HL-60/S4 treated with retinoic acid at 250 ng/mL for 4 days and 3 days (cell line): ENCODE data around the gene PSMA1.
"Not testable (repeated sequence)": the region's sequence is repeated elsewhere in the genome, so short reads cannot be mapped to it uniquely, and the experiment has no call there.

Source experiments
- in situ Hi-C: fragments of 300-500 bp; cut with MboI; formaldehyde crosslinking; loops from 2 replicates; pipeline ENCODE4 v1.7.0; 2022; ENCODE audit warnings: low sequenced_read_pairs

The PSMA1 gene

GRCh38 chr11:14519917-14520746 lies at the start of gene PSMA1:
Gene PSMA1 (minus strand): TSS chr11:14520386. CDS start chr11:14520299, 87 bp downstream.
- in situ Hi-C loops, result no loop called here

- in situ Hi-C loops, result not testable (repeated sequence)
Measured at GRCh38 chr11:14569516-14569915, 49.3 kb upstream of the PSMA1 start.

GRCh38 chr11:14567064-14567651 lies 47.0 kb upstream of the PSMA1 start:
- in situ Hi-C loops, result no loop called here

- in situ Hi-C loops, result no loop called here
Measured at GRCh38 chr11:14566331-14567063, 46.3 kb upstream of the PSMA1 start.

GRCh38 chr11:14565845-14566244 lies 45.7 kb upstream of the PSMA1 start:
- in situ Hi-C loops, result no loop called here

- in situ Hi-C loops, result no loop called here
Measured at GRCh38 chr11:14555818-14556217, 35.6 kb upstream of the PSMA1 start.

GRCh38 chr11:14554959-14555358 lies 34.8 kb upstream of the PSMA1 start:
- in situ Hi-C loops, result no loop called here

- in situ Hi-C loops, result no loop called here
Measured at GRCh38 chr11:14552089-14552488, 31.9 kb upstream of the PSMA1 start.

- in situ Hi-C loops, result no loop called here
Measured at GRCh38 chr11:14551380-14551779, 31.2 kb upstream of the PSMA1 start.

GRCh38 chr11:14549891-14550290 lies 29.7 kb upstream of the PSMA1 start:
- in situ Hi-C loops, result loop anchor here (25.0 kb wide), 1 partner anchor 362 kb away; no protein-coding TSS in a partner anchor

- in situ Hi-C loops, result loop anchor here (25.0 kb wide), 1 partner anchor 365 kb away; no protein-coding TSS in a partner anchor
Measured at GRCh38 chr11:14547440-14547839, 27.3 kb upstream of the PSMA1 start.

- in situ Hi-C loops, result loop anchor here (25.0 kb wide), 1 partner anchor 366 kb away; no protein-coding TSS in a partner anchor
Measured at GRCh38 chr11:14546672-14547071, 26.5 kb upstream of the PSMA1 start.

GRCh38 chr11:14544611-14545010 lies 24.4 kb upstream of the PSMA1 start:
- in situ Hi-C loops, result loop anchor here (25.0 kb wide), 1 partner anchor 368 kb away; no protein-coding TSS in a partner anchor

GRCh38 chr11:14543260-14543659 lies 23.1 kb upstream of the PSMA1 start:
- in situ Hi-C loops, result loop anchor here (25.0 kb wide), 1 partner anchor 369 kb away; no protein-coding TSS in a partner anchor

GRCh38 chr11:14542324-14542723 lies 22.1 kb upstream of the PSMA1 start:
- in situ Hi-C loops, result loop anchor here (25.0 kb wide), 1 partner anchor 370 kb away; no protein-coding TSS in a partner anchor

GRCh38 chr11:14541192-14541947 lies 21.2 kb upstream of the PSMA1 start:
- in situ Hi-C loops, result loop anchor here (25.0 kb wide), 1 partner anchor 371 kb away; no protein-coding TSS in a partner anchor

GRCh38 chr11:14539982-14540421 lies 19.8 kb upstream of the PSMA1 start:
- in situ Hi-C loops, result loop anchor here (25.0 kb wide), 1 partner anchor 372 kb away; no protein-coding TSS in a partner anchor

- in situ Hi-C loops, result loop anchor here (25.0 kb wide), 1 partner anchor 373 kb away; no protein-coding TSS in a partner anchor
Measured at GRCh38 chr11:14538926-14539554, 18.9 kb upstream of the PSMA1 start.

GRCh38 chr11:14538271-14538925 lies 18.2 kb upstream of the PSMA1 start:
- in situ Hi-C loops, result loop anchor here (25.0 kb wide), 1 partner anchor 374 kb away; no protein-coding TSS in a partner anchor
